ENCODE measurements around the gene TOLLIP. TPM values are rescaled to one million over a fixed set of nuclear protein-coding genes. Genes with fewer than 3 reads are reported as not detected.

Gene TOLLIP
- total RNA-seq, 1 experiment from 2014 or later, result 32.3 TPM

GRCh38 chr11:1356007-1356435 is 46.6 kb upstream of the TOLLIP start:
- Mint-ChIP-seq H3K27ac (no peak overlapping the region; a peak in 1 of 7 replicates), H3K4me3 (no peak overlapping the region), H3K4me1 (peaks cover 4 to 12% of the 10 kb centered on the region in 2 experiments; a peak in 3 of 4 replicates), H3K9me3 (no peaks in the 10 kb centered on the region; a peak in 3 of 5 replicates), H3K36me3 (ENCODE audit: insufficient read depth in 1 of 3, low read depth in 3 of 3) (peaks cover 0 to 3% (median 0%) of the 10 kb centered on the region in 3 experiments; a peak in 2 of 7 replicates), H3K27me3 (ENCODE audit: low read depth) (peaks cover 16% of the 10 kb centered on the region)
- H2BK15ac ChIP-seq (ENCODE audit: low read depth, low read length), result no peak overlapping the region
- no peaks in the 10 kb centered on the region for H4K20me1 ChIP-seq (ENCODE audit: control insufficient read depth, insufficient read depth, insufficient read length)
- H3K4me1 ChIP-seq (ENCODE audit: insufficient read depth, low read length), result no peaks in the 10 kb centered on the region
- H4K8ac ChIP-seq (replicated peaks; ENCODE audit: insufficient read length, low read depth, low read length), result no peak overlapping the region
- no peak overlapping the region for H3K4ac ChIP-seq (ENCODE audit: low read depth, low read length)
- no peaks in the 10 kb centered on the region for H3K9me3 ChIP-seq (ENCODE audit: control insufficient read depth, low read depth, low read length)
- no peak overlapping the region for H3K56ac ChIP-seq (ENCODE audit: insufficient read length, low read depth, low read length)
- no CpG with 5 or more reads among the region's 14 CpGs for WGBS (ENCODE audit: extremely low coverage, insufficient read length, low lambda C conversion rate)
- DNase-seq, result no peak
- no peak overlapping the region for H3K14ac ChIP-seq (ENCODE audit: insufficient read depth, low read length)
- no peaks in the 10 kb centered on the region for H3K79me1 ChIP-seq (ENCODE audit: insufficient read depth, low read depth, low read length, poor library complexity, severe bottlenecking)
- H2AK5ac ChIP-seq (ENCODE audit: insufficient read length, low read length), result no peak overlapping the region
- H2AFZ ChIP-seq (ENCODE audit: low read length), result no peak overlapping the region
- H3K27me3 ChIP-seq (ENCODE audit: insufficient read depth, low read length), result no peaks in the 10 kb centered on the region
- H2BK120ac ChIP-seq (ENCODE audit: low read depth, low read length, poor library complexity, severe bottlenecking), result no peak overlapping the region
- H2BK12ac ChIP-seq (ENCODE audit: insufficient read length, low read depth, low read length), result no peak overlapping the region
- H4K91ac ChIP-seq (ENCODE audit: insufficient read length, low read depth, low read length), result no peak overlapping the region
- TF ChIP-seq, protein P1, sequence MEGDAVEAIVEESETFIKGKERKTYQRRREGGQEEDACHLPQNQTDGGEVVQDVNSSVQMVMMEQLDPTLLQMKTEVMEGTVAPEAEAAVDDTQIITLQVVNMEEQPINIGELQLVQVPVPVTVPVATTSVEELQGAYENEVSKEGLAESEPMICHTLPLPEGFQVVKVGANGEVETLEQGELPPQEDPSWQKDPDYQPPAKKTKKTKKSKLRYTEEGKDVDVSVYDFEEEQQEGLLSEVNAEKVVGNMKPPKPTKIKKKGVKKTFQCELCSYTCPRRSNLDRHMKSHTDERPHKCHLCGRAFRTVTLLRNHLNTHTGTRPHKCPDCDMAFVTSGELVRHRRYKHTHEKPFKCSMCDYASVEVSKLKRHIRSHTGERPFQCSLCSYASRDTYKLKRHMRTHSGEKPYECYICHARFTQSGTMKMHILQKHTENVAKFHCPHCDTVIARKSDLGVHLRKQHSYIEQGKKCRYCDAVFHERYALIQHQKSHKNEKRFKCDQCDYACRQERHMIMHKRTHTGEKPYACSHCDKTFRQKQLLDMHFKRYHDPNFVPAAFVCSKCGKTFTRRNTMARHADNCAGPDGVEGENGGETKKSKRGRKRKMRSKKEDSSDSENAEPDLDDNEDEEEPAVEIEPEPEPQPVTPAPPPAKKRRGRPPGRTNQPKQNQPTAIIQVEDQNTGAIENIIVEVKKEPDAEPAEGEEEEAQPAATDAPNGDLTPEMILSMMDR (conservative IDR thresholded peaks at IDR 0.05), result no peak
- no peak overlapping the region for H2BK20ac ChIP-seq (ENCODE audit: low read depth, low read length, poor library complexity, severe bottlenecking)
- no peak overlapping the region for H3K4me2 ChIP-seq (ENCODE audit: insufficient read depth, insufficient read length, low read length)
- H3K27ac ChIP-seq (ENCODE audit: insufficient read length, low read depth, low read length), result no peak overlapping the region
- no peak overlapping the region for H2BK5ac ChIP-seq (ENCODE audit: insufficient read length, low read length)
- H3K79me2 ChIP-seq (ENCODE audit: insufficient read depth, low read length), result no peaks in the 10 kb centered on the region
- H3K18ac ChIP-seq (ENCODE audit: insufficient read length, low read depth, low read length), result no peak overlapping the region
- peaks cover 3% of the 10 kb centered on the region for H3K23me2 ChIP-seq (ENCODE audit: insufficient read length, low read depth, low read length, poor library complexity, severe bottlenecking)
- H4K5ac ChIP-seq (ENCODE audit: insufficient read length, low read depth, low read length), result no peak overlapping the region
- no peak overlapping the region for H3K23ac ChIP-seq (ENCODE audit: insufficient read length, low read depth, low read length)
- no peak overlapping the region for H3T11ph ChIP-seq (ENCODE audit: low read length)
- H3K9ac ChIP-seq (ENCODE audit: extremely low read depth, insufficient read length, low read length), result no peak overlapping the region

Data from H9 (cell line).